OCI-LY7 (cell line): ENCODE data around the gene ARVCF. TPM values are rescaled to one million over a fixed set of nuclear protein-coding genes. Genes with fewer than 3 reads are reported as not detected.

Experiments
- BruUV-seq: library from RNA; stranded (reverse); fragments of 400-500 nt; replicated peaks from 2 replicates; lab custom pipeline; 2021; lab: Mats Ljungman, UMichigan
- CTCF ChIA-PET: fragments of 300-600 bp; sonication (Branson Sonifier 250); formaldehyde crosslinking; loops from one replicate; lab custom pipeline; 2022; ENCODE audit warnings: antibody characterized with exemption; ENCODE audit not compliant: unreplicated experiment; lab: Charles Lee
- POLR2A ChIA-PET: fragments of 300-600 bp; sonication (Branson Sonifier 250); formaldehyde crosslinking; loops from one replicate; lab custom pipeline; 2022; ENCODE audit warnings: antibody characterized with exemption; lab: Charles Lee
- DNase-seq: peaks from one replicate; pipeline ENCODE4 v3.0.0-alpha.2; 2015; ENCODE audit warnings: low spot score
- H2AFZ ChIP-seq: fragments of 200-600 bp; sonication (generic), shearing (Covaris generic); 2 replicates; pipeline ENCODE4 v1.6.1; 2014; ENCODE audit warnings: mild to moderate bottlenecking, antibody characterized with exemption, low read length, moderate library complexity
- H3K27ac ChIP-seq: fragments of 200-600 bp; sonication (generic); 2 replicates; pipeline ENCODE4 v1.5.1; 2014; ENCODE audit warnings: mixed run types, low read depth, mild to moderate bottlenecking, moderate library complexity, low read length, inconsistent platforms; ENCODE audit not compliant: poor library complexity, severe bottlenecking
- H3K36me3 ChIP-seq: fragments of 200-600 bp; sonication (generic); 2 replicates; pipeline ENCODE4 v1.6.1; 2014; ENCODE audit warnings: mild to moderate bottlenecking, antibody characterized with exemption, low read length, moderate library complexity, mixed read lengths; ENCODE audit not compliant: insufficient read depth
- H3K4me1 ChIP-seq: fragments of 200-600 bp; sonication (generic); 2 replicates; pipeline ENCODE4 v1.5.1; 2014; ENCODE audit warnings: mild to moderate bottlenecking, low read length; ENCODE audit not compliant: insufficient read depth, poor library complexity, severe bottlenecking
- H3K4me2 ChIP-seq: fragments of 200-600 bp; sonication (generic); 2 replicates; pipeline ENCODE4 v1.6.1; 2014; ENCODE audit warnings: mild to moderate bottlenecking, low read length
- H3K4me3 ChIP-seq: fragments of 200-600 bp; sonication (generic); 2 replicates; pipeline ENCODE4 v1.5.1; 2014; ENCODE audit warnings: mild to moderate bottlenecking, low read depth, low read length; ENCODE audit not compliant: poor library complexity, severe bottlenecking
- H3K79me2 ChIP-seq: fragments of 200-600 bp; sonication (generic); 2 replicates; pipeline ENCODE4 v1.6.1; 2016; ENCODE audit warnings: low read depth, mild to moderate bottlenecking, low read length, moderate library complexity, mixed read lengths; ENCODE audit not compliant: insufficient read depth
- H3K9me2 ChIP-seq: fragments of 200-600 bp; sonication (generic); 2 replicates; pipeline ENCODE4 v1.6.1; 2016; ENCODE audit warnings: mild to moderate bottlenecking, low read length, mixed read lengths; ENCODE audit not compliant: insufficient read depth
- H3K9me3 ChIP-seq: fragments of 200-600 bp; sonication (generic); 2 replicates; pipeline ENCODE4 v1.6.1; 2014; ENCODE audit warnings: mild to moderate bottlenecking, mixed run types, low read length, mixed read lengths
- H4K20me1 ChIP-seq: fragments of 200-600 bp; sonication (generic); 2 replicates; pipeline ENCODE4 v1.6.1; 2014; ENCODE audit warnings: mild to moderate bottlenecking, antibody characterized with exemption, low read length, moderate library complexity, mixed read lengths; ENCODE audit not compliant: insufficient read depth
- EZH2phosphoT487 ChIP-seq: fragments of 200-600 bp; sonication (generic); IDR thresholded peaks from 2 replicates; pipeline ENCODE4 v1.6.1; 2018; ENCODE audit warnings: low read depth, borderline replicate concordance, mild to moderate bottlenecking, mixed run types, antibody characterized with exemption, low read length, moderate library complexity, mixed read lengths
- intact Hi-C: fragments of 100-400 bp; cut with micrococcal nuclease; formaldehyde crosslinking; loops from one replicate; pipeline ENCODE4 v1.10.0; 2022; ENCODE audit not compliant: unreplicated experiment
- total RNA-seq, 2 experiments: library from RNA; depleted of rRNA in 1 of 2; stranded (reverse); fragments of >200 nt in 1 of 2; shearing (Covaris generic) in 1 of 2; gene quantifications; 2 replicates each; pipeline ENCODE4 v1.2.3, GENCODE V29; 2014 to 2022
- TF ChIP-seq, protein P1 (sequence below): fragments of 200-600 bp; sonication (generic); conservative IDR thresholded peaks from 2 replicates; pipeline ENCODE4 v1.5.1; 2014; ENCODE audit warnings: mild to moderate bottlenecking, antibody characterized with exemption, low read length, moderate library complexity, mixed read lengths

Gene ARVCF
- total RNA-seq, 2 experiments from 2014 or later = 2.9 to 3.8 TPM

DNA sequence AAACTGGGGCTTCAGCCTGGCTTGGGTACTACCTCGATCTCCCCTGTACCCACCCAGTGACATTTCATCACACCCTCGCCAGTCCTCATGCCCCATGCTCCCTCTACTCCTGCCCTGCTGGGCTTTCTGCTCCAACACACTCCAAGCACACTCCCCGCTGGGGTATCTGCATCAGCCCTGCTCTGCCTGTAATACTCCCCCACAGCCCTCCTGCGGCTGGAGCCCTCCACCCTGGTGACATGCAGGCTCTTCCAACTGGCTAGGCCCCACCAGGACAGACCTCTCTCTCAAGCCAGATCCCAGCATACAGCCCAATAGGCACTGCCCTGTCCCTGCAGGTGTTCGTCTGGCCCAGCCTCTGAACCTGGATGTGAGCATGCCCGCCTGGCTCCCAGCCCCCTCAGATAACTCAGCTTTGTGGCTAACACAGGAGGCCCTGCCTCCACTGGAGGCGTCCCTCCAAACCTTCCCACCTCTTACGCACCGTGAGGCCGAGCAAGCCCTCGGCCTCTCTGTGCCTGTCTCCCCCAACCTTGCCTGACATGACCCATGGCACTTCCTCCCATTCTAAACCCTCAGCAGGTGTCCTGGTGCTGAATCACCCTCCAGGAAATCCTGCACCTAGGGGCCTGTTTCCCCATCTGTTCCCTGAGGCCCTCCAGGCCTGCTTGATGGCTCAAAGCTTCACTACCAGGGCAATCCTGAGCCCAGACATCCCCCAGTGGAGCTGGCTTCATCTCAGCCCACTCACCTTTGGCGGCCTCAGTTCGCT, 41.5 kb downstream of the ARVCF start:
- Histone ChIP-seq H3K27ac (peak overlapping the region; percentile 17), H3K79me2 (no peaks in the 10 kb centered on the region), H4K20me1 (no peaks in the 10 kb centered on the region), H2AFZ (no peak overlapping the region), H3K4me3 (no peak overlapping the region), H3K36me3 (no peaks in the 10 kb centered on the region), H3K4me2 (peak overlapping the region; percentile 20), H3K9me2 (no peaks in the 10 kb centered on the region), H3K9me3 (no peaks in the 10 kb centered on the region), H3K4me1 (peaks cover 20% of the 10 kb centered on the region)
- TF ChIP-seq EZH2phosphoT487 = no peak
- TF ChIP-seq, protein P1, sequence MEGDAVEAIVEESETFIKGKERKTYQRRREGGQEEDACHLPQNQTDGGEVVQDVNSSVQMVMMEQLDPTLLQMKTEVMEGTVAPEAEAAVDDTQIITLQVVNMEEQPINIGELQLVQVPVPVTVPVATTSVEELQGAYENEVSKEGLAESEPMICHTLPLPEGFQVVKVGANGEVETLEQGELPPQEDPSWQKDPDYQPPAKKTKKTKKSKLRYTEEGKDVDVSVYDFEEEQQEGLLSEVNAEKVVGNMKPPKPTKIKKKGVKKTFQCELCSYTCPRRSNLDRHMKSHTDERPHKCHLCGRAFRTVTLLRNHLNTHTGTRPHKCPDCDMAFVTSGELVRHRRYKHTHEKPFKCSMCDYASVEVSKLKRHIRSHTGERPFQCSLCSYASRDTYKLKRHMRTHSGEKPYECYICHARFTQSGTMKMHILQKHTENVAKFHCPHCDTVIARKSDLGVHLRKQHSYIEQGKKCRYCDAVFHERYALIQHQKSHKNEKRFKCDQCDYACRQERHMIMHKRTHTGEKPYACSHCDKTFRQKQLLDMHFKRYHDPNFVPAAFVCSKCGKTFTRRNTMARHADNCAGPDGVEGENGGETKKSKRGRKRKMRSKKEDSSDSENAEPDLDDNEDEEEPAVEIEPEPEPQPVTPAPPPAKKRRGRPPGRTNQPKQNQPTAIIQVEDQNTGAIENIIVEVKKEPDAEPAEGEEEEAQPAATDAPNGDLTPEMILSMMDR = no peak
- intact Hi-C loops = no loop called here
- CTCF ChIA-PET = no interaction called here
- POLR2A ChIA-PET = no interaction called here
- peak; percentile 52 for DNase-seq
- BruUV-seq = no TSS peak

DNA sequence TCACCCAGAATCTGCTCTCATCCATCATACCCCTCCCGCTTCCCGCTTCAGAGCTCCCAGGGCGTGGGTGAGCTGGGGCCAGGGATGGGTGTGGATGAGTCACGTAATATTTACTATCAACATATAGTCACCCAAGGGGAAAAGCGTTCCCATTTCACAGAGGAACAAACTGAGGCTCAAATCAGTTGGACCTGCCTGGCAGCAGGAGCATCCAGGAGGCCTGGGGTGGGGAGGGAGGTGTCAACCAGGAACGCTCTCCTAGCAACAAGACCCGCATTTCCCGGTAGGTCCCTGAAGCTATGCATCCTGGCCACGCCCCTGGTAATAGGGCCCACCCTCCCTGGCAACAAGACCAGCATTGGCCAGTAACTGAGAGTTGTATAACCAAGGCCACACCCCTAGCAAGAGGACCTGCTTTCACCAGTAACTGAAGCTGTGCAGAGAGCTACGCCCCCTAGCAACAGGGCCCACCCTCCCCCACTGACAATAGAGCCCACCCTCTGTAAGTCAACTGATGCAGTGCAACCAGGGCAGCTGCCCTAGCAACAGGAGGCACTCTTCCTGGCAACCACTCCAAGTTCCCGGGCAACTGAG, 42.3 kb downstream of the ARVCF start:
- Histone ChIP-seq H3K27ac (no peak overlapping the region), H3K9me3 (no peaks in the 10 kb centered on the region), H3K9me2 (no peaks in the 10 kb centered on the region), H4K20me1 (no peaks in the 10 kb centered on the region), H3K4me1 (peaks cover 20% of the 10 kb centered on the region), H3K4me3 (no peak overlapping the region), H3K79me2 (no peaks in the 10 kb centered on the region), H3K36me3 (no peaks in the 10 kb centered on the region), H3K4me2 (peak overlapping the region; percentile 25; the same call in 1 of the 2 replicates), H2AFZ (no peak overlapping the region)
- ChIA-PET POLR2A (no interaction called here), CTCF (no interaction called here)
- TF ChIP-seq, protein P1 = peak; percentile 29; the same call in 1 of the 2 replicates
- no peak for TF ChIP-seq EZH2phosphoT487
- intact Hi-C loops = no loop called here
- peak; percentile 85 for DNase-seq
- BruUV-seq = no TSS peak
